SK-N-MC (cell line): ENCODE results near the gene TMEM147.

Source experiments
- EZH2 ChIP-seq: fragments of 200-600 bp; sonication (generic); IDR thresholded peaks from one replicate; pipeline ENCODE4 v1.6.1; 2017; ENCODE audit warnings: antibody characterized with exemption
- FOXP2 ChIP-seq: optimal IDR thresholded peaks from 2 replicates; pipeline ENCODE3; 2011; ENCODE audit warnings: mild to moderate bottlenecking, moderate library complexity; ENCODE audit not compliant: insufficient read depth; ENCODE audit errors: extremely low read length, control extremely low read depth
- POLR2AphosphoS5 ChIP-seq: IDR thresholded peaks from 2 replicates; pipeline ENCODE4 v1.6.1; 2012; ENCODE audit warnings: mild to moderate bottlenecking, low read depth, low read length, borderline replicate concordance

GRCh38 chr19:35514282-35514809, 31.1 kb upstream of the TMEM147 start:
- TF ChIP-seq EZH2 (no peak), POLR2AphosphoS5 (no peak), FOXP2 (no peak)
